HFF-Myc (cell line): ENCODE measurements around the gene ERAS.
"Not testable (repeated sequence)": the region's sequence is repeated elsewhere in the genome, so short reads cannot be mapped to it uniquely, and the experiment has no call there.

Experiments used
- DNase-seq: peaks from one replicate; pipeline ENCODE4 v3.0.0-alpha.2; 2011; ENCODE audit warnings: low read depth; ENCODE audit errors: extremely low read depth
- H3K4me3 ChIP-seq: replicated peaks from 2 replicates; pipeline ENCODE4 v1.5.1; 2011; ENCODE audit warnings: low read depth, mild to moderate bottlenecking, control low read depth, low read length
- TF ChIP-seq, protein P1 (sequence below): IDR thresholded peaks from 2 replicates; pipeline ENCODE4 v1.5.1; 2012; ENCODE audit warnings: mild to moderate bottlenecking, low read depth, low read length, control low read depth; ENCODE audit errors: missing control alignments

Gene ERAS

DNA sequence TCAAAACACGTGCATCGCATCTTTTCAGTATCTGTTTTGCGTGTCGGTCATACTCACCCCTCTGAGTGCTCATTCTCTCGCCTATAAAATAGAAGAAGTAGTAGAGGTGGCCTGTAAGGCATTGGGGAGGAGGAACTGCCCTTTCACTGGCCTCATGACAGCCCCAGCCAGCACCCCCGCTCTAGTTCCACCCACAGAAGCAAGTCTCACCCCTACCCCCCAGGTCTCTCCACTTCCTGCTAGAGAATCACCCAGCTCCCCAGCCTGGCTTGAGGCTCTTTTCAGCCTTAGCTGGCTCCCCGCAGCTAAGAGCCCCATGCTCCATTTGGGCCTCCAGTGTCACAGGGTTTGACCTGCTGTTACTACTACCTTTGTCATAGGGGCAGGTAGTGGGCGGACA lies 12.7 kb upstream of the ERAS start:
- TF ChIP-seq, protein P1, sequence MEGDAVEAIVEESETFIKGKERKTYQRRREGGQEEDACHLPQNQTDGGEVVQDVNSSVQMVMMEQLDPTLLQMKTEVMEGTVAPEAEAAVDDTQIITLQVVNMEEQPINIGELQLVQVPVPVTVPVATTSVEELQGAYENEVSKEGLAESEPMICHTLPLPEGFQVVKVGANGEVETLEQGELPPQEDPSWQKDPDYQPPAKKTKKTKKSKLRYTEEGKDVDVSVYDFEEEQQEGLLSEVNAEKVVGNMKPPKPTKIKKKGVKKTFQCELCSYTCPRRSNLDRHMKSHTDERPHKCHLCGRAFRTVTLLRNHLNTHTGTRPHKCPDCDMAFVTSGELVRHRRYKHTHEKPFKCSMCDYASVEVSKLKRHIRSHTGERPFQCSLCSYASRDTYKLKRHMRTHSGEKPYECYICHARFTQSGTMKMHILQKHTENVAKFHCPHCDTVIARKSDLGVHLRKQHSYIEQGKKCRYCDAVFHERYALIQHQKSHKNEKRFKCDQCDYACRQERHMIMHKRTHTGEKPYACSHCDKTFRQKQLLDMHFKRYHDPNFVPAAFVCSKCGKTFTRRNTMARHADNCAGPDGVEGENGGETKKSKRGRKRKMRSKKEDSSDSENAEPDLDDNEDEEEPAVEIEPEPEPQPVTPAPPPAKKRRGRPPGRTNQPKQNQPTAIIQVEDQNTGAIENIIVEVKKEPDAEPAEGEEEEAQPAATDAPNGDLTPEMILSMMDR: no peak
- no peak overlapping the region for H3K4me3 ChIP-seq
- no peak for DNase-seq

DNA sequence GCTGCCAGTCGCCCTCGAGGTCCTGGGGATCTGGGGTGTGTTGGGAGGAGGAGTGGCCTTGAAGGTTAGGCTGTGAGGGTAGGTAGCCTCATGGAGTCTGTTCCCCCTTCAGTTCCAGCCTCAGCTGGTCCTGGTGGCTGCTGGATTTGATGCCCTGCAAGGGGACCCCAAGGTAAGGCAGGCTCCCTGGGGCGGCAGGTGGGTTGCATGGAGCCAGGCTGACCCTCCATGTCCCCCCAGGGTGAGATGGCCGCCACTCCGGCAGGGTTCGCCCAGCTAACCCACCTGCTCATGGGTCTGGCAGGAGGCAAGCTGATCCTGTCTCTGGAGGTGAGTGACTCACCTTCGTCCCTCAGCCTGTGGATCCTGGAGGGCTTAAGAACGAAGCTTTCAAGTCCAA lies 11.6 kb upstream of the ERAS start:
- no peak overlapping the region for H3K4me3 ChIP-seq
- TF ChIP-seq, protein P1: no peak

DNA sequence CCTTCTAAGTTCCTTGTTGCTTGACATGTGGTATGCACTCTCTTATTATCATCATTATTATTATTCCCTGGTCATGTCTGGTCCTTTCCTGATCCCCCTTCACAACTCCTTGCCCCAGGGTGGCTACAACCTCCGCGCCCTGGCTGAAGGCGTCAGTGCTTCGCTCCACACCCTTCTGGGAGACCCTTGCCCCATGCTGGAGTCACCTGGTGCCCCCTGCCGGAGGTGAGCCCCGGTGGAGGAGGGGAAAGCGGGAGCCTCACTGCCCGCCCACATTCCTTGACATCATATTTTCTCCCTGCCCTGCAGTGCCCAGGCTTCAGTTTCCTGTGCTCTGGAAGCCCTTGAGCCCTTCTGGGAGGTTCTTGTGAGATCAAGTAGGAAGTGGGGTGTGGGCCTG lies 11.0 kb upstream of the ERAS start:
- DNase-seq: no peak
- no peak overlapping the region for H3K4me3 ChIP-seq
- TF ChIP-seq, protein P1: no peak

More for the DNA sequence above, 11.6 kb upstream of the ERAS start:
- no peak for DNase-seq

DNA sequence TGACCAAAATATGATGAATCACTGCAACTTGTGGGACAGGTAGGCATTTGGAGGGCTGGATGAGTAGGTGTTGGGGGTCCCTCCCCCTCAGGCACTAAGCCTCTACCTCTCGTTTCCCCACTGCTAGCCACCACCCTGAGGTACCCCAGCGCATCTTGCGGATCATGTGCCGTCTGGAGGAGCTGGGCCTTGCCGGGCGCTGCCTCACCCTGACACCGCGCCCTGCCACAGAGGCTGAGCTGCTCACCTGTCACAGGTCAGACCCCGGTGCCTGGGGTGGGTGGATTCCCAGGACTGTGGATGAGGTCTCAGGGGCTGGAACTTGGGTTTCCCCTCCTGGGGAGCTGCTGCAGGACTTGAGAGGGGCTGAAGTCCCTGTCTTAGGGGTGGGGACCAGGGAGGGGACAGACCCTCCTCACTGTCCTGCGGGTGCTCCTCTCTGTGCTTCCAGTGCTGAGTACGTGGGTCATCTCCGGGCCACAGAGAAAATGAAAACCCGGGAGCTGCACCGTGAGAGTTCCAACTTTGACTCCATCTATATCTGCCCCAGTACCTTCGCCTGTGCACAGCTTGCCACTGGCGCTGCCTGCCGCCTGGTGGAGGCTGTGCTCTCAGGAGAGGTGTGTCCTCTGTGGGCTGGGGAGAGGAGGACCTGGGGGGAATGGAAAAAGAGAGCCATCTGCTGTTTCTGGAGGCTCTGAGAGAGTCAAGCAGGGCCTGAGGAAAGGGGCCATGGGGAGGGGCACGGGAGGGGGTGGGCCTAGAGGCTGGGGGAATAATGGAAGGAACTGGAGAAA lies 10.1 kb upstream of the ERAS start:
- DNase-seq: no peak
- TF ChIP-seq, protein P1: no peak

DNA sequence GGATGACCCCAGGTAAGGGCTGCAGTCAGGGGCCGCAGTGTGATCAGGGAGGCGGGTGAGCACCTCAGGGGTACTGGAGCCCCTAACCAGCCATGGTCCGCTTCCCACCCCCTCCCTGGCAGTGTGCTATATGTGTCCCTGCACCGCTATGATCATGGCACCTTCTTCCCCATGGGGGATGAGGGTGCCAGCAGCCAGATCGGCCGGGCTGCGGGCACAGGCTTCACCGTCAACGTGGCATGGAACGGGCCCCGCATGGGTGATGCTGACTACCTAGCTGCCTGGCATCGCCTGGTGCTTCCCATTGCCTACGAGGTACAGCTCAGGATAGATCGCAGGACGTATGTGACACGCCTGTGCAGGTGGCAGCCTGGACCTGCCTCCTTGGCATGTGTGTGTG lies 8.2 kb upstream of the ERAS start:
- TF ChIP-seq, protein P1: no peak
- no peak for DNase-seq
- H3K4me3 ChIP-seq: no peak overlapping the region

More for the DNA sequence above, 10.1 kb upstream of the ERAS start:
- no peak overlapping the region for H3K4me3 ChIP-seq

DNA sequence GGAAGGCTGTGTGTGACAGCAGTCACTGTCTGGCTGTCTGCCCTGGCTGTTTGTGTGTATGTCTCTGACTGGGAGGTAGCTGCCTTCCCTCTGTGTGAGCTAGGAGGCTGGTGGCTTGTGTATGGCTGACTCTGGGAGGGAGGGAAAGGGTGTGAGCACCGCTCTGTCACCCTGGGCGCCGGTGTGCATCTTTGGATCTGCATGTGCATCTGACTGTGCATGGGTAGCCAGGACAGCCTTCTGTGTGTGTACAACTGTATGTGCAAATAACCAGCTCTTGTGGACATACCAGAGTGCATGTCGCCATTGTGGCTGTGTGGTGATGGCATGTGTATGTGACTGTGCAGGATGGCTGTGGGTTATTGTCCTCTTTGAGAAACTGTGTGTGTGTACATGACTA lies 7.4 kb upstream of the ERAS start:
- no peak overlapping the region for H3K4me3 ChIP-seq
- TF ChIP-seq, protein P1: no peak
- no peak for DNase-seq

DNA sequence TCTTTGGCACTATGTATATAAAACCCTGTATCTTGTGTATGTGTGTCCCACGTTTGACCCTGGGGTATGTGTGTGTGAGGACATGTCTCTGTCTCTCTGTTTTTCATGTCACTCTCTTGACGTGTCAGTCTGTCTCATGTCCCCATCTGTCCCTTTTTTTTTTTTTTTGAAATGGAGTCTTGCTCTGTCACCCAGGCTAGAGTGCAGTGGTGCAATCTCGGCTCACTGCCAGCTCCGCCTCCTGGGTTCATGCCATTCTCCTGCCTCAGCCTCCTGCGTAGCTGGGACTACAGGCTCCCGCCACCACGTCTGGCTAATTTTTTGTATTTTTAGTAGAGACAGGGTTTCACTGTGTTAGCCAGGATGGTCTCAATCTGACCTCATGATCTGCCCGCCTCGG lies 6.9 kb upstream of the ERAS start:
- H3K4me3 ChIP-seq, DNase-seq: not testable (repeated sequence)
